NCI-H1694 (cell line): Measurements from ENCODE around the gene RPL12.

ENCODE experiments used
- DNase-seq: peaks from one replicate; lab custom pipeline; 2025; lab: John Stamatoyannopoulos, UW

RPL12 gene

DNA sequence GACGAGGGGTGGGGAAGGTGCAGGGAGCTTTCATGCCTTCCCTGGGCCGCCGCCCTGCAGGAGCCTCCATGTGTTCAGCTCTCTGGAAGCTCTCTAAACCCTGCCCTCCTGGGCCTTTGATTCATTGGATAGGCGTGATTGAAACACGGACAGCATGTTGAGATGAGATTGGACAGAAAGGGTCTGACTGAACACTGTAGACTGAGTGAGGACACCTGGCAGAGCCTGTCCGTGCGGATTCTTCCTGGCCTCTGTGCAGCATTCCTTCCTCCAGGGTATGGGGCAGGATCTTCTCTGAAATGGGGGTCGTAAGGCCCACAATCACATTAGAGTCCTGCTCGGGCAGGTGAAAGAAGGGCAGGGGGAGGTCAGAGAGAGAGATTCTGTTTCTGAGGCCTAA lies 12.8 kb downstream of the RPL12 start:
- DNase-seq, result no peak

- no peak for DNase-seq
These were observed 13.5 kb downstream of the RPL12 start for GRCh38 chr9:127437497-127438264.

DNA sequence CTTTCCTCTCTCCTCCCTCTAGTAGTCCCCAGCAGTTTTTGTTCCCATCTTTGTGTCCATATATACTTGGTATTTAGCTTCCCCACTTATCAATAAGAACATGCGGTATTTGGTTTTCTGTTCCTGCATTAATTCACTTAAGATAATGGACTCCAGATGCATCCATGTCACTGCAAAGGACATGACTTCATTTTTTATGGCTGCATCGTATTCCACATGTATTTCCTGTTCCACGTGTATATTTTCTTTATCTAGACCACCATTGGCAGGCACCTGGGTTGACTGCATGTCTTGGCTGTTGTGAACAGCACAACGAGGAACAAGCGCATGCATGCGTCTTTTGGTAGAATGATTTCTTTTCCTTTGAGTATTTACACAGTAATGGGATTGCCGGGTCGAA lies 20.8 kb downstream of the RPL12 start:
- DNase-seq, result no peak

DNA sequence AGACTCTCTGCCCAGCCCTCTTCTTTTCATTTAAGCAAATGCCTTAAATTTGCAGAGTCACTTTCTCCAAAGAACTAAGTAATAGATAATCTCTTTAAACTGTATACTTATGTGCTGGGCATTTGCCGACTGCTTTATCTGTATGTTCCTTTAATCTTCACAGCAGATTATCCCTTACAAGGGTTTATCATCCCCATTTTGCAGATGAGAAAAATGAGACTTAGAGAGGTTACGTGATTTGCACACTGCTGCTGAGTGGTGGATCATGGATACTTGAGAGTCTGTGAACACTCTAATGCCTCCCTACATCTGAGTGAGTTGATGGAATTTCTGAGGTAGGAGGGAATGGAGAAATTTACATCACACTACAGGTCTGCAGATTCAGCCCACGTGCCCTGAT lies 22.9 kb downstream of the RPL12 start:
- no peak for DNase-seq

GRCh38 chr9:127426756-127427155 lies 24.4 kb downstream of the RPL12 start:
- DNase-seq, result no peak

DNA sequence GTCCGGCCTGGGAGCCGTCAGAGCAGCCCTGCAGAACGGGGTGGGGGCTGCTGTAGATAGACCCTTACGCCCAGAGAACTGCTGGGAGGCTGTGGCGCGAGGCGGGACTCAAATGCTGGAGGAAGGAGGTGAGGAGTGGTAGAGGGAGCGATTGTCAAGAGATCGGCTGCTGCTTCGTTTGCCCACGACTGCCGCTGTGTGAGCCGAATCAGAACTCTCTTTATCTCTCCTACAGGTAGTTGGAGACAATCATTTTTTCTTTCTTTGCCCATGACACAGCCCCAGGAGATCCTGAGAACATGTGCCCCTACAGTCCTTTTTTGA lies 26.6 kb downstream of the RPL12 start:
- DNase-seq, result no peak

GRCh38 chr9:127423934-127424675 lies 27.1 kb downstream of the RPL12 start, which contains the start of gene ZNF79:
Gene ZNF79 (plus strand): TSS chr9:127424382. CDS start chr9:127424788, 406 bp downstream.
- peak; percentile 81 for DNase-seq

DNA sequence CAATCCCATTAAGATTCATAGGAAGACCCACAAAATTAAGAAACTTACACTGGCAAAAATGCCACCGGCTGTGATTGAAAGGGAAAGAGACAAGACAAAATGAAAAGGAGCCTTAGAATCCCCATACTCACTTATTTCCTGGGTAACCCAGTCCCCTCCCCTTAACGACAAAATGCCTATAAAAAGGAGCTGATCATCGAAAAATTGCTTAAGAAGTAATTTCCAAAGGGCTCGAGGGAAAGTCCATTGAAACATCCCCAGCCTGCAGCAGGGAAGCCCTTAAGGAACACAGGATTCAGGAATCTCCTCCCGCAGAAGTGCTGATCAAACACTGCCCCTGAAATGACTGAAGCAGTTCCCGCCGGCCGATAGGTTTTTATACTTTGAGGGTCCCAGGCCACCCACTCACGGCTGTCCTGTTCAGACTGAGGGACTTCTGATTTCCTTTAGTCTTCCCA lies 27.7 kb downstream of the RPL12 start:
- no peak for DNase-seq

DNA sequence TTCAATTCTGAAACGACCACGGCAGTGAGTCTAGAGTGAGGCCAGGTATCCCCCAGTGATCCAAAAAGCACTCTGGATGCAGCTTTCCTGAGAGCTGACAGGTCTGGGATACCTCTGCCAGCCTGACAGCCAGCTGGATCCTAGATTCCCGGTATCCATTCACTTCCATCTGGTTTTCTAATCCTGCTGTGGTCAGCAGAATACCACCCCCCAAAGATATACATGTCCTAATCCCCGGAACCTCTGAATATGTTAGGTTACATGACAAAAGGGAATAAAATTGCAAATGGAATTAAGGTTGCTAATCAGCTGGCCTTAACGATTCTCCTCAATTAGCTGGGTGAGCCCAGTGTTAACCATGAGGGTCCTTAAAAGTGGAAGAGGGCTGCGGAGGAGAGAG lies 28.4 kb downstream of the RPL12 start:
- DNase-seq, result no peak

- DNase-seq, result no peak
These were observed 28.9 kb downstream of the RPL12 start for GRCh38 chr9:127422133-127422782.

DNA sequence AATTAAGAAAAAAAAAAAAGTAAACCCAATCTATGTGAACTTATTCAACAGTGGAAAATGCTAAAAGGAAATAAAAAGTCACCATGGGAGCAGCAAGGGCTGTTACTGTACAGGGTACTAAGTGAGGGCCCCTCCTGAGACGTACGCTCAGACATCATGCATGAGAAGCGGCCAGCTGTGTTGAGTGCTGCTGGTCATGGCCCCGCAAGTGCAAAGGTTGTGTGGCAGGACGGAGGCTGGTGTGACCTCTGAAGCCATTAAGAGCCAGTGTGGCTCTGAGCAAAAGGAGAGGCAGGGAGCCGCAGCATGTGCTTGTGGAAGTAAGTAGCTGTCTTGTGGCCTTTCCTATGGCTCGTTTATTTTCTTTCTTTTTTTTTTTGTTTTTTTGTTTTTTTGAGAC lies 30.1 kb downstream of the RPL12 start:
- no peak for DNase-seq

GRCh38 chr9:127419348-127419747 lies 31.9 kb downstream of the RPL12 start:
- DNase-seq, result no peak

DNA sequence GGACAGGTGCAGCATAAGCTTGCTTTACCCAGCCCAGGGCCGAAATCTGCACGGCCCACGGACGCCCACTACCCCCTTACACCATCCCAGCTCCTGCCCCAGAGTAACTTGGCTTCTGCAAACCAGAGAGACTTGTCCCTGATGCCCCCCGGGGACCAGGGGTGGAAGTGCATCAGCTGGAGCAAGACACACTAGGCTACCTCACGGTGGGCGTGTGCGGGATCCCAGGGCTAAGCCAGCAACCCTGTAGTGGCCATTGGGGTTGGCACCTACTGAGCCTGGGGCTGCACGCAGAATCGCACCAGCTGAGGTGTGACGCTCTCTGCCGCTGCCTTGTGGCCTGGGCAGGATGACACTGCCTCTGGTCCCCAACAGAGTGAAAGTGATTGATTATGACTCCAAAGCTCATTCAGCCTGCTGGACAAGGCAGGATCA lies 33.2 kb downstream of the RPL12 start:
- DNase-seq, result no peak

DNA sequence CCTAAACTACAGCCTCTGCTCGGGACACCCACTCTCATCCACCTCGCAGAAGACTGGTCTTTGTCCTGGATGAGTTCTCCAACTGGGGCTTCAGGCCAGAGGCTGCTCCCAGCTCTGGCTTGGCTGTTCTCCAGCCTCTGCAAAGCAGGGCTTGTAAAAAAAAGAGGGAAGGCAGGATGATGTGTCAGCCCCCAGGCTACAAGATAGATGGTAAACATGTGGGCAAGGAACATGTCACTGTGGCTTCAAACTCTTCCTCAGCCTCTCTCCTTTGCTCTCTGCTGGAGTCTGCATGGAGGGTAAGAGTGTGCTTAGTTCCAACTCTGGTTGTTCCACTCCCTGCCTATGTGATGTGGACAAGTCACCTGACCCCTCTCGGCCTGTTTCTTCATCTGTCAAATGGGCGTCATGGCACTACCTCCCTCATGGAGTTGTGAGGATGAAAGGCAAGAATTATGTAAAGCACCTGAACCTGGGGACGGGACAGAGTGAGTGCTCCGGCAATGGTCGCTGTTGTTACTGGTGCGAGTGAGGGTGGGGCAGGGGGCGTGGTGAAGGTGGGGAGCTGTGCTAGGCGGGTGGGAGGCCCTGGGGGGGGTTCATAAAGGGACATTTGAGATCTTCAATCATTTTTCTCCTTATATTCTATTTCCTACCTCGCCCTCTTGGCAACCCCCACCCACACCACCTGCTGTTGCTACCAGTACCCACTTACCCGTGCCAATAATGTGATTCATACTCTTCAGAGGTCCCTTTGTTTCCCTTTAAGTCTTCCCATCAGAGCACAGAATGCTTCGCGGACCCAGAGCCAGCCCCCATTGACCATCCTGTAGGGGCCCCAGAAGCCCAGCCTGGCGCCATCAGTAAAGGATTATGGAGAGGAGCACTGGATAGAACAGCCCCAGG lies 33.8 kb downstream of the RPL12 start:
- no peak for DNase-seq

DNA sequence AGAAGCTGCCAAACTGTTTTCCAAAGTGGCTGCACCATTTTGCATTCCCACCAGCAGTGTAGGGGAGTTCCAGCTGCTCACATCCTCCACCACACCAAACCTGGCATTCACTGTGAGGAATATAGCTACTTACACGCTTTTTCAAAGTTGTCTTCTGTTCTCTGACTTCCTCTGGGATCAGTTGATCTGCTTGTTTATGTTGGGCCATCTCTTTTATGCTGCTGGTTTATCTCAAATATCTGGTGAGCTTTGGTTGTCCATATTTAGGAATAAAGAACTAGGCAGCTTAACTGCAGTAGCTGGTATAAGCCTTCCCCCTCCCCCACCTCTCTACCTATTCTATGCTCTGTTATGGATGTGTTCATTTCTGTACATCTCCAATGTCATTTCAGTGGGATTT lies 35.5 kb downstream of the RPL12 start:
- no peak for DNase-seq

DNA sequence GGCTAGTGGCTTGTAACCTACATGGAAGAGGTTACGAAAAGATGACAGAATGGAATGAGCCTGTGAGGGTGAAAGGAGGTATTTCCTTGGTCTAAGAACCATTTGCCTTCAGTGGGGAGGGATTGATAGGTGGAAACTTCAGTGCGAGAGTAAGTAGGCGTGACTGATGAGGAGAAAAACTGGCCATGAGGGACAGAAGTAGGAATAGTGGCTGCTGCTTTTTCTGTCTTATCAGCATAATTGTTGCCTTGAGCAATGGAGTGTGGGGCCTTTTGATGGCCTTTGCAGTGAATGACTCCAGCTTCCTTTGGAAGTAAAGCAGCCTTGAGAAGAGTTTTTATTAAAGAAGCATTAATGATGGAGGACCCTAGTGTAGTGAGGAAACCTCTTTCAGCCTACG lies 36.1 kb downstream of the RPL12 start:
- DNase-seq, result no peak

- no peak for DNase-seq
These were observed 40.1 kb downstream of the RPL12 start for GRCh38 chr9:127411122-127411521.

DNA sequence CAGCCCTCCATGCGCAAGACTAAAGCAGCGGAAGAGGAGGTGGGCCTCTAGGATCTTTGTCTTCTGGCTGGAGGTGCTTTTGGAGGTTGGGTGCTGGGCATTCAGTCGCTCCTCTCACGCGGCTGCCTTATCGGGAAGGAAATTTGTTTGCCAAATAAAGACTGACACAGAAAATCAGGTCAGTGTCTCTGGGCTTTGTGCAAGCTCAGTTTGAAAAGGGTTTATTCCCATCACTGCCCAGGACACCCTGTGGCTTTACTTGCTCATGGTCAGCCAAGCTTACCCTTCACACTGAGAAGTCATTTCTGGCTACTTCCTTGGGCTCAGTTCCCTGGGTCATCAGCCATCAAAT lies 43.7 kb downstream of the RPL12 start:
- no peak for DNase-seq

- no peak for DNase-seq
These were observed 44.3 kb downstream of the RPL12 start for GRCh38 chr9:127406799-127407491.

DNA sequence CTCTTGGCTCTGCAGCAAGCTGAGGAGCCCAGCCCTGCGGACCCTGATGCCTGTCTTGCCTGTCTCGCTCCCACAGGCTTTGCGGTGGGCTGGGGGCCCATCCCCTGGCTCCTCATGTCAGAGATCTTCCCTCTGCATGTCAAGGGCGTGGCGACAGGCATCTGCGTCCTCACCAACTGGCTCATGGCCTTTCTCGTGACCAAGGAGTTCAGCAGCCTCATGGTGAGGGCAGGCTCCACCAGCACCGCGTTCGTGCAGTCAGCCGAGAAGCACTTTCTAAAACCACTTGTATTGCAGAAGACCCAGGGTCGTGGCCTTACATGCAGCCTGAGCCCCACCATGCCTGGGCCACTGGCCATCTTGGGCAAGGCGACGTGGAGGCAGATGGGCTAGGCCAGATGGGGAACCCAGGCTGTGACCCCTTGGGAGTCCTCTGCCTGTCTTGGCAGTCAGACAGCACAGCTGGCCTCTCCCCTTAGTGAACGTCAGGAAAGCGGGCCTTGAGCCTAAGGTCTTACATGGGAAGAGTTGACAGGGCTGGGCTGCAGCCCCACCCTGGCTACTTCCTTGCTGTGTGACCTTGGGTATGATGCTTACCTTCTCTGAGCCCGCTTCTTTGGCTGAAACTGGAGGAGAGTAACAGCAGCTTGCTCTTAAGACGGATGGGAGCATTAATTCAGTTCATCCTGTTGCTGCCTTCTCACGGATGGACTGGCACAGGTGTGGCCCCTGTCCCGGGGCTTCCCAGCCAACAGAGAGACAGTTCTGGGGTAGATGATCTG lies 45.7 kb downstream of the RPL12 start:
- peak; percentile 8 for DNase-seq

DNA sequence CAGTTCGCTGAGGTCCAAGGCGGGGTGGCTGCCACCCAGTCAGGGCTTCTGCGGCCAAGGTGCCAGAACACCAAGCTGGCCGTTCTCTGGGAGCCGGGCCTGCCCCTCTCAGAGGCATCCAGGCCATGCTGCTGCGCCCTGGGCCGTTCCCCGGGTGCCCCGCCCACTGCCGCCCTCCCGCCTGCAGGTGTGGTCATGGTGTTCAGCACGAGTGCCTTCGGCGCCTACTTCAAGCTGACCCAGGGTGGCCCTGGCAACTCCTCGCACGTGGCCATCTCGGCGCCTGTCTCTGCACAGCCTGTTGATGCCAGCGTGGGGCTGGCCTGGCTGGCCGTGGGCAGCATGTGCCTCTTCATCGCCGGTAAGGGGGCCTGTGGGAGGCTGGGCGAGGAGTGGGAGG lies 46.6 kb downstream of the RPL12 start:
- DNase-seq, result no peak
